Stimulated activated naive CD8-positive, alpha-beta T cell treated with anti-CD3 and anti-CD28 coated beads, Interleukin-15, Interleukin-2, amounts not matched to agents 100 ng/mL and 50 ng/mL, for 24 hours (primary cell): ENCODE data around the gene WSB1.
A peak's percentile ranks its signal among the peaks of the same experiment; 100 is the strongest.

ENCODE experiments used
- H3K27ac Mint-ChIP-seq: one replicate; pipeline ENCODE4 v1.8.0; 2021; ENCODE audit warnings: mild to moderate bottlenecking, mixed read lengths
- H3K27me3 Mint-ChIP-seq: one replicate; pipeline ENCODE4 v1.8.0; 2021; ENCODE audit warnings: mixed read lengths
- H3K36me3 Mint-ChIP-seq: one replicate; pipeline ENCODE4 v1.8.0; 2021; ENCODE audit warnings: low read depth, mixed read lengths
- H3K4me1 Mint-ChIP-seq: one replicate; pipeline ENCODE4 v1.8.0; 2021; ENCODE audit warnings: low read depth, mixed read lengths
- H3K4me3 Mint-ChIP-seq: one replicate; pipeline ENCODE4 v1.8.0; 2021; ENCODE audit warnings: mild to moderate bottlenecking, mixed read lengths
- H3K9me3 Mint-ChIP-seq: one replicate; pipeline ENCODE4 v1.8.0; 2021; ENCODE audit warnings: mixed read lengths

Gene WSB1

GRCh38 chr17:27332485-27333409 lies 38.8 kb downstream of the WSB1 start:
- Mint-ChIP-seq H3K27me3 (no peaks in the 10 kb centered on the region), H3K27ac (peak overlapping the region; percentile 92), H3K9me3 (no peaks in the 10 kb centered on the region), H3K4me1 (peaks cover 27% of the 10 kb centered on the region), H3K36me3 (no peaks in the 10 kb centered on the region), H3K4me3 (peak overlapping the region; percentile 84)

GRCh38 chr17:27333410-27333980 lies 39.6 kb downstream of the WSB1 start:
- H3K27me3 Mint-ChIP-seq = no peaks in the 10 kb centered on the region
- H3K9me3 Mint-ChIP-seq = no peaks in the 10 kb centered on the region
- no peaks in the 10 kb centered on the region for H3K36me3 Mint-ChIP-seq
- peak overlapping the region; percentile 84 for H3K4me3 Mint-ChIP-seq
- peaks cover 27% of the 10 kb centered on the region for H3K4me1 Mint-ChIP-seq
- peak overlapping the region; percentile 92 for H3K27ac Mint-ChIP-seq

- Mint-ChIP-seq H3K4me3 (no peak overlapping the region), H3K9me3 (no peaks in the 10 kb centered on the region), H3K27me3 (no peaks in the 10 kb centered on the region)
Observed at GRCh38 chr17:27336184-27336583, 42.3 kb downstream of the WSB1 start.

GRCh38 chr17:27338536-27338985 lies 44.6 kb downstream of the WSB1 start:
- H3K36me3 Mint-ChIP-seq = no peaks in the 10 kb centered on the region
- H3K27ac Mint-ChIP-seq = no peak overlapping the region
- H3K4me1 Mint-ChIP-seq = peaks cover 31% of the 10 kb centered on the region
- H3K9me3 Mint-ChIP-seq = no peaks in the 10 kb centered on the region
- no peak overlapping the region for H3K4me3 Mint-ChIP-seq
- peaks cover 4% of the 10 kb centered on the region for H3K27me3 Mint-ChIP-seq

More at GRCh38 chr17:27336184-27336583, 42.3 kb downstream of the WSB1 start:
- H3K27ac Mint-ChIP-seq = no peak overlapping the region
- peaks cover 51% of the 10 kb centered on the region for H3K4me1 Mint-ChIP-seq
- H3K36me3 Mint-ChIP-seq = no peaks in the 10 kb centered on the region

GRCh38 chr17:27339198-27339835 lies 45.4 kb downstream of the WSB1 start:
- Mint-ChIP-seq H3K9me3 (no peaks in the 10 kb centered on the region), H3K4me3 (peak overlapping the region; percentile 14), H3K27me3 (peaks cover 4% of the 10 kb centered on the region), H3K36me3 (no peaks in the 10 kb centered on the region), H3K4me1 (peaks cover 25% of the 10 kb centered on the region), H3K27ac (peak overlapping the region; percentile 66)

- H3K9me3 Mint-ChIP-seq = no peaks in the 10 kb centered on the region
- peak overlapping the region; percentile 14 for H3K4me3 Mint-ChIP-seq
- peaks cover 25% of the 10 kb centered on the region for H3K4me1 Mint-ChIP-seq
- H3K27ac Mint-ChIP-seq = peak overlapping the region; percentile 66
- H3K36me3 Mint-ChIP-seq = no peaks in the 10 kb centered on the region
- peaks cover 4% of the 10 kb centered on the region for H3K27me3 Mint-ChIP-seq
Observed at GRCh38 chr17:27339836-27340550, 46.1 kb downstream of the WSB1 start.

- H3K27ac Mint-ChIP-seq = no peak overlapping the region
- H3K9me3 Mint-ChIP-seq = no peaks in the 10 kb centered on the region
- peaks cover 4% of the 10 kb centered on the region for H3K27me3 Mint-ChIP-seq
- peaks cover 25% of the 10 kb centered on the region for H3K4me1 Mint-ChIP-seq
- no peaks in the 10 kb centered on the region for H3K36me3 Mint-ChIP-seq
- H3K4me3 Mint-ChIP-seq = no peak overlapping the region
Observed at GRCh38 chr17:27340575-27340974, 46.7 kb downstream of the WSB1 start.

GRCh38 chr17:27341041-27341471 lies 47.1 kb downstream of the WSB1 start:
- Mint-ChIP-seq H3K9me3 (no peaks in the 10 kb centered on the region), H3K4me1 (peaks cover 26% of the 10 kb centered on the region), H3K4me3 (no peak overlapping the region), H3K27ac (no peak overlapping the region), H3K27me3 (peaks cover 4% of the 10 kb centered on the region), H3K36me3 (no peaks in the 10 kb centered on the region)

- H3K4me3 Mint-ChIP-seq = no peak overlapping the region
- peaks cover 4% of the 10 kb centered on the region for H3K27me3 Mint-ChIP-seq
- no peaks in the 10 kb centered on the region for H3K36me3 Mint-ChIP-seq
Observed at GRCh38 chr17:27342059-27342458, 48.1 kb downstream of the WSB1 start.

GRCh38 chr17:27343294-27343693 lies 49.4 kb downstream of the WSB1 start:
- H3K27ac Mint-ChIP-seq = no peak overlapping the region
- peaks cover 4% of the 10 kb centered on the region for H3K27me3 Mint-ChIP-seq
- H3K4me3 Mint-ChIP-seq = no peak overlapping the region
- no peaks in the 10 kb centered on the region for H3K36me3 Mint-ChIP-seq
- no peaks in the 10 kb centered on the region for H3K9me3 Mint-ChIP-seq
- H3K4me1 Mint-ChIP-seq = peaks cover 36% of the 10 kb centered on the region

More at GRCh38 chr17:27342059-27342458, 48.1 kb downstream of the WSB1 start:
- H3K9me3 Mint-ChIP-seq = no peaks in the 10 kb centered on the region
- peaks cover 29% of the 10 kb centered on the region for H3K4me1 Mint-ChIP-seq
- no peak overlapping the region for H3K27ac Mint-ChIP-seq

- peaks cover 4% of the 10 kb centered on the region for H3K27me3 Mint-ChIP-seq
- no peak overlapping the region for H3K4me3 Mint-ChIP-seq
Observed at GRCh38 chr17:27343977-27344607, 50.2 kb downstream of the WSB1 start.

GRCh38 chr17:27345141-27345904 lies 51.4 kb downstream of the WSB1 start:
- Mint-ChIP-seq H3K4me1 (peaks cover 22% of the 10 kb centered on the region), H3K27me3 (peaks cover 4% of the 10 kb centered on the region), H3K36me3 (no peaks in the 10 kb centered on the region), H3K9me3 (no peaks in the 10 kb centered on the region), H3K27ac (no peak overlapping the region), H3K4me3 (no peak overlapping the region)

More at GRCh38 chr17:27343977-27344607, 50.2 kb downstream of the WSB1 start:
- H3K27ac Mint-ChIP-seq = no peak overlapping the region
- no peaks in the 10 kb centered on the region for H3K36me3 Mint-ChIP-seq
- peaks cover 35% of the 10 kb centered on the region for H3K4me1 Mint-ChIP-seq
- no peaks in the 10 kb centered on the region for H3K9me3 Mint-ChIP-seq

- Mint-ChIP-seq H3K4me3 (no peak overlapping the region), H3K4me1 (peaks cover 18% of the 10 kb centered on the region), H3K36me3 (no peaks in the 10 kb centered on the region), H3K9me3 (no peaks in the 10 kb centered on the region), H3K27ac (no peak overlapping the region), H3K27me3 (peaks cover 4% of the 10 kb centered on the region)
Observed at GRCh38 chr17:27346228-27346899, 52.5 kb downstream of the WSB1 start.
